Neutrophil (primary cell): Measurements from ENCODE around the gene HPSE2.

Source experiments
- H3K27ac ChIP-seq: fragments of 200-600 bp; sonication (generic); 2 replicates; pipeline ENCODE4 v1.5.1; 2016; ENCODE audit warnings: mild to moderate bottlenecking, moderate library complexity
- H3K27me3 ChIP-seq: fragments of 200-600 bp; sonication (generic); 2 replicates; pipeline ENCODE4 v1.6.0; 2016; ENCODE audit warnings: mild to moderate bottlenecking
- H3K36me3 ChIP-seq: fragments of 200-600 bp; sonication (generic); 2 replicates; pipeline ENCODE4 v1.5.1; 2017
- H3K4me1 ChIP-seq, 2 experiments: fragments of 200-600 bp in 1 of 2; sonication (generic) in 1 of 2; 1 replicate in 1 of 2; 2 replicates in 1 of 2; pipeline versions ENCODE4 v1.5.1 to v1.6.1; 2013 to 2016; ENCODE audit warnings: low read depth in 1 of 2, low read length in 1 of 2, mild to moderate bottlenecking in 1 of 2, moderate library complexity in 1 of 2; ENCODE audit not compliant: control insufficient read depth in 1 of 2, insufficient read depth in 1 of 2
- H3K4me3 ChIP-seq, 2 experiments: fragments of 200-600 bp in 1 of 2; sonication (generic) in 1 of 2; 1 replicate in 1 of 2; 2 replicates in 1 of 2; pipeline ENCODE4 v1.5.1; 2013 to 2016; ENCODE audit warnings: low read depth in 1 of 2, low read length in 1 of 2, mild to moderate bottlenecking in 1 of 2, moderate library complexity in 1 of 2
- H3K9me3 ChIP-seq: fragments of 200-600 bp; sonication (generic); 2 replicates; pipeline ENCODE4 v1.5.1; 2016
- TF ChIP-seq, protein P1 (sequence below): fragments of 200-600 bp; sonication (generic); IDR thresholded peaks from 2 replicates; pipeline ENCODE4 v1.5.1; 2016; ENCODE audit warnings: antibody characterized with exemption

Gene HPSE2

DNA sequence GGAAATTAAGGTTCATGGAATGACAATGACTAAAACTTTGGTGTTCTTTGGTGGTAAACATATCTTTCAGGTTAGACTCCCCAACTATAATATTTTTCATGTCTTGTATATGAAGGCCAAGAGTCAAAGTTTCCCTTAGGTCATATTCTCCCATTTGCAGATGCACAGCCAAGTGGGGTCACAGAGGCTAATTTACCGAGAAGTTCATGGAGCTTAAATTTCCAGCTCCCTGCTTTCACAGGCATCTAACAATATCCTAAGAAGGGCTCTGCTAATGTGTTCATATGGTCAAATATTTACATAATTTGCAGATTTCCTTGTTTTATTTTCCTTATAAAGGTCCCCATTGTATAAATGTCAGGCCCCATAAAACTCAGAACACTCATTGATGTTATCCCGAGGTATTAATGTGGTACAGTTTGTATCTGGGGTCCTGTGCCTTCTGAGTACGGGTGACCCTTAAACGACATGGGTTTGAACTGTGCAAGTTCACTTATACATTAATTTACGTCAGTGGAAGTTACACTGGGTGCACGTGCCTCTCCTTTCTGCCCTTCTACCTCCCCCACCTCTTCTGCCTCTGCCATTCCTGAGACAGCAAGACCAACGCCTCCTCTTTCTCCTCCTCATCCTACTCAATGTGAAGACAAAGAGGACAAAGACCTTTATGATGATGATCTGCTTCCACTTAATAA lies 603.0 kb downstream of the HPSE2 start:
- H3K27me3 ChIP-seq, result no peaks in the 10 kb centered on the region
- no peaks in the 10 kb centered on the region for H3K36me3 ChIP-seq
- no peak overlapping the region for H3K27ac ChIP-seq
- TF ChIP-seq, protein P1, sequence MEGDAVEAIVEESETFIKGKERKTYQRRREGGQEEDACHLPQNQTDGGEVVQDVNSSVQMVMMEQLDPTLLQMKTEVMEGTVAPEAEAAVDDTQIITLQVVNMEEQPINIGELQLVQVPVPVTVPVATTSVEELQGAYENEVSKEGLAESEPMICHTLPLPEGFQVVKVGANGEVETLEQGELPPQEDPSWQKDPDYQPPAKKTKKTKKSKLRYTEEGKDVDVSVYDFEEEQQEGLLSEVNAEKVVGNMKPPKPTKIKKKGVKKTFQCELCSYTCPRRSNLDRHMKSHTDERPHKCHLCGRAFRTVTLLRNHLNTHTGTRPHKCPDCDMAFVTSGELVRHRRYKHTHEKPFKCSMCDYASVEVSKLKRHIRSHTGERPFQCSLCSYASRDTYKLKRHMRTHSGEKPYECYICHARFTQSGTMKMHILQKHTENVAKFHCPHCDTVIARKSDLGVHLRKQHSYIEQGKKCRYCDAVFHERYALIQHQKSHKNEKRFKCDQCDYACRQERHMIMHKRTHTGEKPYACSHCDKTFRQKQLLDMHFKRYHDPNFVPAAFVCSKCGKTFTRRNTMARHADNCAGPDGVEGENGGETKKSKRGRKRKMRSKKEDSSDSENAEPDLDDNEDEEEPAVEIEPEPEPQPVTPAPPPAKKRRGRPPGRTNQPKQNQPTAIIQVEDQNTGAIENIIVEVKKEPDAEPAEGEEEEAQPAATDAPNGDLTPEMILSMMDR, result no peak
- no peak overlapping the region for H3K4me3 ChIP-seq
- no peaks in the 10 kb centered on the region for H3K9me3 ChIP-seq
- no peaks in the 10 kb centered on the region for H3K4me1 ChIP-seq

DNA sequence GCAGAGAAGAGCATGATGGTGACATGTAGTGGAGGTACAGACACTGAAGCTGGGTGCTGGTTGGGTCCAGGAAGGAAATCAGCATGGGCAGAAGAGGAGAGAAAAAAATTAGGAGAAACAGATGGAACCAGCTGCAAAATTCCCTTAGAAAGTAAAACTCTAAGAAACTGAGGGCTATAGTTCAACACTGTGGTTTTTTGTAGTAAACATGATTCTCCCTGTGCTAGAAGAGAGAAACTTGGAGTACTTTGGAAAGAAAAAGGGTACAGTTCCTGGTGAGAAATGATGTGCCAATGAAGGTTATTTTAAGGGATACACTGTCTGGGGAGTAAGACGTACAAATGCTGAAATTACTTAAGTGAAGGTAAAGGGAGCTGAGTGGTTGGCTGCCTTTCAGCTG lies 607.4 kb downstream of the HPSE2 start:
- no peaks in the 10 kb centered on the region for H3K4me1 ChIP-seq
- no peaks in the 10 kb centered on the region for H3K9me3 ChIP-seq
- no peaks in the 10 kb centered on the region for H3K36me3 ChIP-seq
- no peak overlapping the region for H3K4me3 ChIP-seq
- TF ChIP-seq, protein P1, result no peak
- H3K27me3 ChIP-seq, result no peaks in the 10 kb centered on the region
- H3K27ac ChIP-seq, result no peak overlapping the region

DNA sequence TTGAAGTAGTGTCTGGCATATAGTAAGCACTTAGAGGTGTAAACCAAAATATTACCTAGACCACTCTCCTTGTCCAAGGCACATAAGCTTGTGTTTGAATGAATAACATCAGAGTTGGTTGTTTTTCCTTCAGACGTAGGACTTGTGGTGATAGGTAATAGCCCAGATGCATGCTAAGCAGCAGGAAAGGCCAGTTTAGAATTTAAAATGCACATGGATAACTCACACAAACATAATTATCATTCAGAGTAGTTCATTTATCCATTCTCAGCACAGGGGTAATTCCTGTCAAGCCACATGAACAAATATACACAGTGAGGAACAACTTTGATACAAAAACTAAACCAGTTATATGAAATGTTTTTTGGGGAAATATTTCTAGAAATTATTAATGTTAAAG lies 607.9 kb downstream of the HPSE2 start:
- TF ChIP-seq, protein P1, result no peak
- no peaks in the 10 kb centered on the region for H3K27me3 ChIP-seq

DNA sequence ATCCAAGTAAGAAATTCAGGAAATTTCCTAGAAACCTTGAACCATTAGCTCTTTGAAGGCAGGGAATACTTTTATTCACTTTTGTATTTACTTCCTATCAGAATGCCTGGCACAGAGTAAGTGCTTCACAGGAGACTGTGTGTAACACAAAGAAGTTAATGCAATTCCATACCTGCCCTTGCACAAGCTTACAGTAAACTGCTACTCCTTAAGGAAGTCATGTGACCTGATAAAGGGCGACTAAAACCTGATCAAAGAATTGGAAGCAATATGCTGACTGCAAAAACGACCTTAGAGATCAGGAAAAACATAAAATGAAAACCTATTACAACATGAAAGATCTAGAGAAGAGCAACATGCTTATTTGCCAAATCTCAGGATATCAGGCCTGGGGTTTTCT lies 610.7 kb downstream of the HPSE2 start:
- no peaks in the 10 kb centered on the region for H3K4me1 ChIP-seq
- TF ChIP-seq, protein P1, result no peak
- H3K27ac ChIP-seq, result no peak overlapping the region
- H3K36me3 ChIP-seq, result no peaks in the 10 kb centered on the region
- no peaks in the 10 kb centered on the region for H3K27me3 ChIP-seq
- no peaks in the 10 kb centered on the region for H3K9me3 ChIP-seq
- H3K4me3 ChIP-seq, result no peak overlapping the region

More for the DNA sequence above, 607.9 kb downstream of the HPSE2 start:
- Histone ChIP-seq H3K4me1 (no peaks in the 10 kb centered on the region), H3K9me3 (no peaks in the 10 kb centered on the region), H3K4me3 (no peak overlapping the region), H3K36me3 (no peaks in the 10 kb centered on the region), H3K27ac (no peak overlapping the region)

DNA sequence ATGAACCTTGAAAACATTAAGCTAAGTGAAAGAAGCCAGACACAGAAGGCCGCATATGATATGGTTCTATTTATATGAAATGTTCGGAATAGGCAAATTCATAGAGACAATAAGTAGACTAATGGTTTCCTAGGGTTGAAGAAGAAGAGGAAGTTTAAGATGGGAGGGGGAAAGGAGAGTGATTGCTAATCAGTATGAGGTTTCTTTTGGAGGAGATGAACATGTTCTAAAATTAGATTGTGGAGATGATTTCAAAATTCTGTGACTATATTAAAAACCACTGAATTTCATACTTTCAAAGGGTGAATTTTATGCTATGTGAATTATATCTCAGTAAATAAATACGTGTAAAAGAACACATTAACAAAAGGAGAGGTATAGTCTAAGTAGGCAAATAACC lies 612.5 kb downstream of the HPSE2 start:
- H3K4me1 ChIP-seq, result no peaks in the 10 kb centered on the region
- no peaks in the 10 kb centered on the region for H3K36me3 ChIP-seq
- H3K4me3 ChIP-seq, result no peak overlapping the region
- no peaks in the 10 kb centered on the region for H3K9me3 ChIP-seq
- TF ChIP-seq, protein P1, result no peak
- H3K27ac ChIP-seq, result no peak overlapping the region
- H3K27me3 ChIP-seq, result no peaks in the 10 kb centered on the region

DNA sequence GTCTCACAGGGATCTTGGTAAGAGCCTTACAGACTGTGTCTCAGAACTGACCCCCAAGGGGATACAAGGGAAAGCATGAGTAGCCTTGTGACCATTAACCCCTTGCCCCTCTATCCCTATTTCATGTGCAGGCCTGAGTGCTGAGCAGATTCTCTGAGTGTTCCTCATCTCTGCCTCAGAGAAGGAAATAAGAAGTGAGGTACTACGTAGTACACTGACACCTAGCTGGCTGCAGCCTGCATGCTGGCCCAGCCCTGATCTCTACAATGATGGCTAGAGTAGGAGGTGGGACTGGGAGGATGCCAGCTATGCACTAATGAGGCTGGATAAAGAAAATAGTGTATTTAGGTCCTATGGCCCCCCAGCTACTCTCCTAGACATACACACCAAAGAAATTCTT lies 614.0 kb downstream of the HPSE2 start:
- Histone ChIP-seq H3K27me3 (no peaks in the 10 kb centered on the region), H3K9me3 (no peaks in the 10 kb centered on the region), H3K36me3 (no peaks in the 10 kb centered on the region), H3K27ac (no peak overlapping the region), H3K4me1 (no peaks in the 10 kb centered on the region), H3K4me3 (no peak overlapping the region)
- TF ChIP-seq, protein P1, result no peak
